OCI-LY7 (cell line): ENCODE results near the gene STX8. TPM values are rescaled to one million over a fixed set of nuclear protein-coding genes. Genes with fewer than 3 reads are reported as not detected.

Experiments
- BruUV-seq: library from RNA; stranded (reverse); fragments of 400-500 nt; replicated peaks from 2 replicates; lab custom pipeline; 2021; lab: Mats Ljungman, UMichigan
- CTCF ChIA-PET: fragments of 300-600 bp; sonication (Branson Sonifier 250); formaldehyde crosslinking; loops from one replicate; lab custom pipeline; 2022; ENCODE audit warnings: antibody characterized with exemption; ENCODE audit not compliant: unreplicated experiment; lab: Charles Lee
- POLR2A ChIA-PET: fragments of 300-600 bp; sonication (Branson Sonifier 250); formaldehyde crosslinking; loops from one replicate; lab custom pipeline; 2022; ENCODE audit warnings: antibody characterized with exemption; lab: Charles Lee
- DNase-seq: peaks from one replicate; pipeline ENCODE4 v3.0.0-alpha.2; 2015; ENCODE audit warnings: low spot score
- H2AFZ ChIP-seq: fragments of 200-600 bp; sonication (generic), shearing (Covaris generic); 2 replicates; pipeline ENCODE4 v1.6.1; 2014; ENCODE audit warnings: mild to moderate bottlenecking, antibody characterized with exemption, low read length, moderate library complexity
- H3K27ac ChIP-seq: fragments of 200-600 bp; sonication (generic); 2 replicates; pipeline ENCODE4 v1.5.1; 2014; ENCODE audit warnings: mixed run types, low read depth, mild to moderate bottlenecking, moderate library complexity, low read length, inconsistent platforms; ENCODE audit not compliant: poor library complexity, severe bottlenecking
- H3K36me3 ChIP-seq: fragments of 200-600 bp; sonication (generic); 2 replicates; pipeline ENCODE4 v1.6.1; 2014; ENCODE audit warnings: mild to moderate bottlenecking, antibody characterized with exemption, low read length, moderate library complexity, mixed read lengths; ENCODE audit not compliant: insufficient read depth
- H3K4me1 ChIP-seq: fragments of 200-600 bp; sonication (generic); 2 replicates; pipeline ENCODE4 v1.5.1; 2014; ENCODE audit warnings: mild to moderate bottlenecking, low read length; ENCODE audit not compliant: insufficient read depth, poor library complexity, severe bottlenecking
- H3K4me2 ChIP-seq: fragments of 200-600 bp; sonication (generic); 2 replicates; pipeline ENCODE4 v1.6.1; 2014; ENCODE audit warnings: mild to moderate bottlenecking, low read length
- H3K4me3 ChIP-seq: fragments of 200-600 bp; sonication (generic); 2 replicates; pipeline ENCODE4 v1.5.1; 2014; ENCODE audit warnings: mild to moderate bottlenecking, low read depth, low read length; ENCODE audit not compliant: poor library complexity, severe bottlenecking
- H3K79me2 ChIP-seq: fragments of 200-600 bp; sonication (generic); 2 replicates; pipeline ENCODE4 v1.6.1; 2016; ENCODE audit warnings: low read depth, mild to moderate bottlenecking, low read length, moderate library complexity, mixed read lengths; ENCODE audit not compliant: insufficient read depth
- H3K9me2 ChIP-seq: fragments of 200-600 bp; sonication (generic); 2 replicates; pipeline ENCODE4 v1.6.1; 2016; ENCODE audit warnings: mild to moderate bottlenecking, low read length, mixed read lengths; ENCODE audit not compliant: insufficient read depth
- H3K9me3 ChIP-seq: fragments of 200-600 bp; sonication (generic); 2 replicates; pipeline ENCODE4 v1.6.1; 2014; ENCODE audit warnings: mild to moderate bottlenecking, mixed run types, low read length, mixed read lengths
- H4K20me1 ChIP-seq: fragments of 200-600 bp; sonication (generic); 2 replicates; pipeline ENCODE4 v1.6.1; 2014; ENCODE audit warnings: mild to moderate bottlenecking, antibody characterized with exemption, low read length, moderate library complexity, mixed read lengths; ENCODE audit not compliant: insufficient read depth
- EZH2phosphoT487 ChIP-seq: fragments of 200-600 bp; sonication (generic); IDR thresholded peaks from 2 replicates; pipeline ENCODE4 v1.6.1; 2018; ENCODE audit warnings: low read depth, borderline replicate concordance, mild to moderate bottlenecking, mixed run types, antibody characterized with exemption, low read length, moderate library complexity, mixed read lengths
- intact Hi-C: fragments of 100-400 bp; cut with micrococcal nuclease; formaldehyde crosslinking; loops from one replicate; pipeline ENCODE4 v1.10.0; 2022; ENCODE audit not compliant: unreplicated experiment
- total RNA-seq, 2 experiments: library from RNA; depleted of rRNA in 1 of 2; stranded (reverse); fragments of >200 nt in 1 of 2; shearing (Covaris generic) in 1 of 2; gene quantifications; 2 replicates each; pipeline ENCODE4 v1.2.3, GENCODE V29; 2014 to 2022
- TF ChIP-seq, protein P1 (sequence below): fragments of 200-600 bp; sonication (generic); conservative IDR thresholded peaks from 2 replicates; pipeline ENCODE4 v1.5.1; 2014; ENCODE audit warnings: mild to moderate bottlenecking, antibody characterized with exemption, low read length, moderate library complexity, mixed read lengths

The STX8 gene
- total RNA-seq, 2 experiments from 2014 or later = 56.7 to 69.0 TPM

DNA sequence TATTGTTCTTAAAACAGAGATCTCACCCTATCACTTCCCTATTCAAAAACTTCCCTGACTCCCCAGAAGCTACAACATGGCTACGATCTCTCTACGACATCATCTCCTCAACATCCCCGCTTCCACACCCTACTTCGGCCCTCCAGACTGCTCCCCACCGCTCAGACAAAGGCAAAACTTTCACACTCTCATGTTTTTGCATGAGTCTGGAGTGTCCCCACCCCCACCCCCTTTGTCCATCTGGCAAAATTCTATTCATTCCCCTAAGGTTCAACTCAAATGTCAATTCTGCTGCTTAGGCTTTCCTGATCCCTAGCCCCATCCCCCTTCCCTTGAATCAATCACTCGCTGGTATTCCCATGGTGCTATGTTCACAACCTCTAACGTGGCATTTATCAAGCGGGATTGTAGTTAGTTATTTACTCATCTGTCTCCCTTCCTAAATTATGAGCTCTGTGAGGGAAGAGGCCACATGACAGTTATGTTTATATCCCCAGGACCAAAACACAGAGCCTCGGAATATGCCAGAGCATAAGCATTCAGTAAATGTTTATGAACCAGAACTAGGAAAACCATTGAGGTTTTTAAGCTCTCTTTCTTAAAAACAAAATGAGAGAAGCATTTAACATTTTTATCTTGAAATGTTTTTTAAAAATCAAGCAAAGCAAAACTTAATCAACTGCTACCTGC lies 55.9 kb downstream of the STX8 start:
- no peak for DNase-seq
- TF ChIP-seq, protein P1, sequence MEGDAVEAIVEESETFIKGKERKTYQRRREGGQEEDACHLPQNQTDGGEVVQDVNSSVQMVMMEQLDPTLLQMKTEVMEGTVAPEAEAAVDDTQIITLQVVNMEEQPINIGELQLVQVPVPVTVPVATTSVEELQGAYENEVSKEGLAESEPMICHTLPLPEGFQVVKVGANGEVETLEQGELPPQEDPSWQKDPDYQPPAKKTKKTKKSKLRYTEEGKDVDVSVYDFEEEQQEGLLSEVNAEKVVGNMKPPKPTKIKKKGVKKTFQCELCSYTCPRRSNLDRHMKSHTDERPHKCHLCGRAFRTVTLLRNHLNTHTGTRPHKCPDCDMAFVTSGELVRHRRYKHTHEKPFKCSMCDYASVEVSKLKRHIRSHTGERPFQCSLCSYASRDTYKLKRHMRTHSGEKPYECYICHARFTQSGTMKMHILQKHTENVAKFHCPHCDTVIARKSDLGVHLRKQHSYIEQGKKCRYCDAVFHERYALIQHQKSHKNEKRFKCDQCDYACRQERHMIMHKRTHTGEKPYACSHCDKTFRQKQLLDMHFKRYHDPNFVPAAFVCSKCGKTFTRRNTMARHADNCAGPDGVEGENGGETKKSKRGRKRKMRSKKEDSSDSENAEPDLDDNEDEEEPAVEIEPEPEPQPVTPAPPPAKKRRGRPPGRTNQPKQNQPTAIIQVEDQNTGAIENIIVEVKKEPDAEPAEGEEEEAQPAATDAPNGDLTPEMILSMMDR = no peak
- TF ChIP-seq EZH2phosphoT487 = no peak
- POLR2A ChIA-PET = no interaction called here
- Histone ChIP-seq H3K9me2 (no peaks in the 10 kb centered on the region), H3K4me1 (no peaks in the 10 kb centered on the region), H3K27ac (no peak overlapping the region), H3K36me3 (no peaks in the 10 kb centered on the region), H3K4me3 (no peak overlapping the region), H3K4me2 (no peak overlapping the region), H3K79me2 (no peaks in the 10 kb centered on the region), H2AFZ (no peak overlapping the region), H4K20me1 (no peaks in the 10 kb centered on the region), H3K9me3 (no peaks in the 10 kb centered on the region)
- BruUV-seq = no TSS peak
- CTCF ChIA-PET = no interaction called here
- intact Hi-C loops = loop anchor here (10.0 kb wide), 1 partner anchor 525 kb away; no protein-coding TSS in a partner anchor

DNA sequence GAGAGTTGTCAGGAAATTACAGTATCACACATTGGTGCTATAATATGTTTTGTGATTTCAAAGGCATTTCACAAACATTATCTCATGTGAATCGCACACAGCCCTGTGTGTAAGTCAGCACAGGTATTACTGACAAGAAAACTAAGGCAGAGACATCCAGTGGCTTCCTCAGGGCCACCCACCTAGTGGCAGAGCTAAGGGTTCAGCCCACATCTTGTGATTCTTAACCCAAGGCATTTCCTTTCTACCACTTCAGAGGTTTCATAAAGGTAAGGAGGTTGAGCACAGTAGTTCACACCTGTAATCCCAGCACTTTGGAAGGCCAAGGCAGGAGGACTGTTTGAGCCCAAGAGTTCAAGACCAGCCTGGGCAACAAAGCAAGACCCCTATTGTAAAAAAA lies 58.2 kb downstream of the STX8 start:
- H3K4me3 ChIP-seq = no peak overlapping the region
- DNase-seq = no peak
- no peak for TF ChIP-seq EZH2phosphoT487
- TF ChIP-seq, protein P1 = no peak
- H3K36me3 ChIP-seq = no peaks in the 10 kb centered on the region
- no peak overlapping the region for H3K4me2 ChIP-seq
- H2AFZ ChIP-seq = no peak overlapping the region
- H3K9me3 ChIP-seq = no peaks in the 10 kb centered on the region
- H3K27ac ChIP-seq = no peak overlapping the region
- H3K9me2 ChIP-seq = no peaks in the 10 kb centered on the region
- H3K4me1 ChIP-seq = no peaks in the 10 kb centered on the region
- intact Hi-C loops = no loop called here
- no peaks in the 10 kb centered on the region for H3K79me2 ChIP-seq
- BruUV-seq = no TSS peak
- H4K20me1 ChIP-seq = no peaks in the 10 kb centered on the region
- ChIA-PET CTCF (no interaction called here), POLR2A (no interaction called here)

DNA sequence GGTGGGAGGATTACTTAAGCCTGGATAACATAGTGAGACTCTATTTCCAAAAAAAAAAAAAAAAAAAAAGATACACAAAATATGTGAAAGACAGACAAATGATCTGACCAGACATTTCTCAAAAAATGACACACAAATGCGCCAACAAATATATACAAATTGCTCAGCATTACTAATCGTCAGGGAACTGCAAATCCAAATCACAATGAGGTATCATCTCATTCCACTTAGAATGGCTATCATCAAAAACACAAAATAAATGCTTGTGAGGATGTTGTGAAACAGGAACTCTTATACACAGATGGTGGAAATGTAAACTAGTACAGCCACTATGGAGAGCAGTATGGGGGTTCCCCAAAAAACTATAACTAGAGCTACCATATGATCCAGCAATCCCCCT lies 62.4 kb downstream of the STX8 start:
- POLR2A ChIA-PET = interaction anchor here (0.6 kb wide), 1 partner anchor 612 kb away, joined by 5 read pairs; no protein-coding TSS in a partner anchor

More for the DNA sequence above, 62.4 kb downstream of the STX8 start:
- no peak for TF ChIP-seq EZH2phosphoT487
- TF ChIP-seq, protein P1 = no peak
- no peak for DNase-seq
- Histone ChIP-seq H3K4me2 (no peak overlapping the region), H3K79me2 (no peaks in the 10 kb centered on the region), H3K9me3 (no peaks in the 10 kb centered on the region), H3K36me3 (no peaks in the 10 kb centered on the region), H2AFZ (no peak overlapping the region), H3K9me2 (no peaks in the 10 kb centered on the region), H4K20me1 (no peaks in the 10 kb centered on the region), H3K4me1 (no peaks in the 10 kb centered on the region), H3K27ac (no peak overlapping the region), H3K4me3 (no peak overlapping the region)
- CTCF ChIA-PET = no interaction called here
- intact Hi-C loops = no loop called here
- no TSS peak for BruUV-seq
